ENCODE results near the gene KIF3C. TPM values are rescaled to one million over a fixed set of nuclear protein-coding genes. Genes with fewer than 3 reads are reported as not detected.

Gene KIF3C
- total RNA-seq, 1 experiment from 2014 or later, result 41.4 TPM

GRCh38 chr2:25983735-25984134 lies 1.4 kb upstream of the KIF3C start:
- Histone ChIP-seq H4K8ac (replicated peaks; ENCODE audit: insufficient read length, low read depth, low read length) (no peak overlapping the region), H3K27me3 (ENCODE audit: insufficient read depth, low read length) (no peaks in the 10 kb centered on the region), H3K18ac (ENCODE audit: insufficient read length, low read depth, low read length) (no peak overlapping the region), H3K27ac (ENCODE audit: insufficient read length, low read depth, low read length) (no peak overlapping the region), H3K4me1 (ENCODE audit: insufficient read depth, low read length) (no peaks in the 10 kb centered on the region; the same call in 1 of the 2 replicates), H2AK5ac (ENCODE audit: insufficient read length, low read length) (no peak overlapping the region), H2BK120ac (ENCODE audit: low read depth, low read length, poor library complexity, severe bottlenecking) (no peak overlapping the region), H4K20me1 (ENCODE audit: control insufficient read depth, insufficient read depth, insufficient read length) (no peaks in the 10 kb centered on the region), H3K9me3 (ENCODE audit: control insufficient read depth, low read depth, low read length) (no peaks in the 10 kb centered on the region), H4K5ac (ENCODE audit: insufficient read length, low read depth, low read length) (no peak overlapping the region), H3K79me1 (ENCODE audit: insufficient read depth, low read depth, low read length, poor library complexity, severe bottlenecking) (peaks cover 7% of the 10 kb centered on the region), H3K56ac (ENCODE audit: insufficient read length, low read depth, low read length) (no peak overlapping the region), H2BK12ac (ENCODE audit: insufficient read length, low read depth, low read length) (no peak overlapping the region), H3K79me2 (ENCODE audit: insufficient read depth, low read length) (no peaks in the 10 kb centered on the region; the same call in 1 of the 2 replicates), H2BK15ac (ENCODE audit: low read depth, low read length) (no peak overlapping the region), H3K23ac (ENCODE audit: insufficient read length, low read depth, low read length) (no peak overlapping the region), H3K4ac (ENCODE audit: low read depth, low read length) (no peak overlapping the region), H4K91ac (ENCODE audit: insufficient read length, low read depth, low read length) (no peak overlapping the region), H2AFZ (ENCODE audit: low read length) (no peak overlapping the region), H2BK20ac (ENCODE audit: low read depth, low read length, poor library complexity, severe bottlenecking) (no peak overlapping the region), H3K4me2 (ENCODE audit: insufficient read depth, insufficient read length, low read length) (no peak overlapping the region), H2BK5ac (ENCODE audit: insufficient read length, low read length) (no peak overlapping the region), H3K14ac (ENCODE audit: insufficient read depth, low read length) (no peak overlapping the region), H3K9ac (ENCODE audit: extremely low read depth, insufficient read length, low read length) (no peak overlapping the region), H3T11ph (ENCODE audit: low read length) (no peak overlapping the region), H3K23me2 (ENCODE audit: insufficient read length, low read depth, low read length, poor library complexity, severe bottlenecking) (peaks cover 15% of the 10 kb centered on the region)
- no peak for DNase-seq
- no peaks in the 10 kb centered on the region; a peak in 2 of 5 replicates for H3K9me3 Mint-ChIP-seq
- peak overlapping the region; percentile 74 to 81; a peak in 3 of 5 replicates for H3K4me3 Mint-ChIP-seq
- no peaks in the 10 kb centered on the region for H3K27me3 Mint-ChIP-seq (ENCODE audit: low read depth)
- TF ChIP-seq CTCF (conservative IDR thresholded peaks at IDR 0.05), result no peak
- peaks cover 12 to 25% (median 21%) of the 10 kb centered on the region in 3 experiments for H3K36me3 Mint-ChIP-seq (ENCODE audit: insufficient read depth in 1 of 3, low read depth in 3 of 3)
- H3K27ac Mint-ChIP-seq, result no peak overlapping the region
- H3K4me1 Mint-ChIP-seq, result peaks cover 29 to 34% of the 10 kb centered on the region in 2 experiments
